GM06990 (cell line): ENCODE data around the gene LRBA.

Experiments used
- DNase-seq: peaks from one replicate; pipeline ENCODE4 v3.0.0-alpha.2; 2011; ENCODE audit not compliant: insufficient read length; ENCODE audit errors: extremely low read depth
- H3K27me3 ChIP-seq: replicated peaks from 2 replicates; pipeline ENCODE4 v1.6.0; 2011; ENCODE audit warnings: low read length; ENCODE audit not compliant: control insufficient read depth, insufficient read depth
- H3K36me3 ChIP-seq: 2 replicates; pipeline ENCODE4 v1.5.1; 2011; ENCODE audit warnings: low read length; ENCODE audit not compliant: control insufficient read depth, insufficient read depth
- H3K4me3 ChIP-seq: replicated peaks from 2 replicates; pipeline ENCODE4 v1.5.1; 2011; ENCODE audit warnings: low read depth, mild to moderate bottlenecking, control low read depth, low read length
- TF ChIP-seq, protein P1 (sequence below): IDR thresholded peaks from 2 replicates; pipeline ENCODE4 v1.5.1; 2011; ENCODE audit warnings: low read length, control low read depth, mild to moderate bottlenecking, inconsistent platforms; ENCODE audit not compliant: insufficient read depth, poor library complexity, severe bottlenecking

LRBA gene

DNA sequence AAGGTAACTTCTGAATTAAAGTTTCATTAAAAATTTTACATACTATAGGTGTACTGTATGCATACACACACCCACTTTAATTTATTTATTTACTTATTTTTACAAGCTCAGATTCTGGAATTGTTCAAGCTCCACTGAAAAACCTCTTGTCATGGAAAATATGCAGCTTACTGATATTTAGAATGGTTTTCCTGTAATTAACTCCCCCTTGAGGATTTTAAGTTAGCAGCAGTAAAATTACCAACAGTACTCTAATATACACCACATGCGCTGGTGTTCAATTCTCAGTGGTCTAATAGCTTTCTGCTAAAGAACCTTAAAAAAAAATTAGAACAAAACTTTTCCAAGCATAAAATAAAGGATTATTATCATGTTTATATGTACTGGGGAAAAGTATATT, 421.1 kb downstream of the LRBA start:
- Histone ChIP-seq H3K36me3 (no peaks in the 10 kb centered on the region; the same call in none of the 2 replicates), H3K4me3 (no peak overlapping the region), H3K27me3 (no peaks in the 10 kb centered on the region)
- no peak for DNase-seq
- TF ChIP-seq, protein P1, sequence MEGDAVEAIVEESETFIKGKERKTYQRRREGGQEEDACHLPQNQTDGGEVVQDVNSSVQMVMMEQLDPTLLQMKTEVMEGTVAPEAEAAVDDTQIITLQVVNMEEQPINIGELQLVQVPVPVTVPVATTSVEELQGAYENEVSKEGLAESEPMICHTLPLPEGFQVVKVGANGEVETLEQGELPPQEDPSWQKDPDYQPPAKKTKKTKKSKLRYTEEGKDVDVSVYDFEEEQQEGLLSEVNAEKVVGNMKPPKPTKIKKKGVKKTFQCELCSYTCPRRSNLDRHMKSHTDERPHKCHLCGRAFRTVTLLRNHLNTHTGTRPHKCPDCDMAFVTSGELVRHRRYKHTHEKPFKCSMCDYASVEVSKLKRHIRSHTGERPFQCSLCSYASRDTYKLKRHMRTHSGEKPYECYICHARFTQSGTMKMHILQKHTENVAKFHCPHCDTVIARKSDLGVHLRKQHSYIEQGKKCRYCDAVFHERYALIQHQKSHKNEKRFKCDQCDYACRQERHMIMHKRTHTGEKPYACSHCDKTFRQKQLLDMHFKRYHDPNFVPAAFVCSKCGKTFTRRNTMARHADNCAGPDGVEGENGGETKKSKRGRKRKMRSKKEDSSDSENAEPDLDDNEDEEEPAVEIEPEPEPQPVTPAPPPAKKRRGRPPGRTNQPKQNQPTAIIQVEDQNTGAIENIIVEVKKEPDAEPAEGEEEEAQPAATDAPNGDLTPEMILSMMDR, result no peak

DNA sequence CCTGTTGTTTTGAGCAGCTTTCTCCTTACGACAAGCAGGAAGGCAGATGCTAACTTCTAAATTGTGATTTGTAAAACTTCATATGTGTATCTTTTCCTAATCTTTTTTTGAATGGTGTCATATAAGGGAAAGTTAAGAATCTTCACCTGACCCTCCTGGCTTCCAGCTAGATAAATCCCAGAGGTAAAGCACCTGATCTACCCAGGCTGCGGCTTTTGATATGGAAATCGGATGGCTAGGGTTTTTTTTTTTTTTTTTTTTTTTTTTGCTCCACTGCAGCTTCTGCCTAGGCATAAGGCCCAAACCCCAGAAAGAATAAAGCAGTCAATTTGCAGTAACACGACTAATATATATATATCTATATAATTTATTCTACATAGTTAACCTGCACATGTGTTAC, 423.2 kb downstream of the LRBA start:
- TF ChIP-seq, protein P1, result no peak
- no peaks in the 10 kb centered on the region; the same call in 1 of the 2 replicates for H3K36me3 ChIP-seq
- H3K4me3 ChIP-seq, result no peak overlapping the region
- no peaks in the 10 kb centered on the region for H3K27me3 ChIP-seq
- no peak for DNase-seq

DNA sequence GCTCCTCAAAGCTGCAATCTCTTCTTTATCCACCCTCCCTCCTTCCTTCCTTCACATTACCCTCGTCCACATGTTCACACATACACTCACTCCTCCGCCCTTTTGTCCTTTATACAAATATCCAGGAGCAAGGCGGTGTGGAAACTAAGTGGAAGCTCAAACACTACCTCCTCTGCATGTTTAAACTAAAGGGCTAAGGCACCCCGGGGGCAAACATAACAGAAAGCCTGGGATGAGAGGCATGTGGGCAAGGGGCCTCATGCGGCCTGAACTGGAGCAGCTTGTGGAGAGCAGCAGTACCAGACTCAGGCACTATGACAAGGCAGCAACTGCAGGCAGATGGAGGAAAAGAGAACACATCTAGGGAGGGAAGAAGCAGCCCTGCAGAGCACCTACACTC, 423.7 kb downstream of the LRBA start:
- TF ChIP-seq, protein P1, result no peak
- no peaks in the 10 kb centered on the region; the same call in 1 of the 2 replicates for H3K36me3 ChIP-seq
- DNase-seq, result no peak
- H3K4me3 ChIP-seq, result no peak overlapping the region
- H3K27me3 ChIP-seq, result no peaks in the 10 kb centered on the region

DNA sequence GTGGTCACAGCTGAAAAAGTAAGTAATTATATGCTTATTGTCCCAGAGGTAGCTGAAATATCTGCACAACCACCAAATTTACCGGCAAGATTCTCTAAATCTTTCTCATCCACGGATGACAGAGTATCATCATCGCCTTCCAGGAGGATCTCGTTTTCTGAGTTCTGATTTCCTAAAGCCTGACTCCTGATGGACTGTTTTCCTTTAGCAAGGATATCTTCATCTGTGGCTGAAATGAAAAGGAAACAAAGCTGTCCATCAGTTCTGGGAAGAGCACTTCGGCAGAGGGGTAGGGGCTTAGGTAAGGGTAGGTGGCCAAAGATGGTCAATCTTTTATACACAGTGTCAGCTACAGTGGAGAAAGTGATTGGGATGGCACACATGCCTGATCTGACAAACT, 424.5 kb downstream of the LRBA start:
- no peak for DNase-seq
- TF ChIP-seq, protein P1, result no peak
- Histone ChIP-seq H3K36me3 (no peaks in the 10 kb centered on the region; the same call in 1 of the 2 replicates), H3K27me3 (no peaks in the 10 kb centered on the region), H3K4me3 (no peak overlapping the region)

DNA sequence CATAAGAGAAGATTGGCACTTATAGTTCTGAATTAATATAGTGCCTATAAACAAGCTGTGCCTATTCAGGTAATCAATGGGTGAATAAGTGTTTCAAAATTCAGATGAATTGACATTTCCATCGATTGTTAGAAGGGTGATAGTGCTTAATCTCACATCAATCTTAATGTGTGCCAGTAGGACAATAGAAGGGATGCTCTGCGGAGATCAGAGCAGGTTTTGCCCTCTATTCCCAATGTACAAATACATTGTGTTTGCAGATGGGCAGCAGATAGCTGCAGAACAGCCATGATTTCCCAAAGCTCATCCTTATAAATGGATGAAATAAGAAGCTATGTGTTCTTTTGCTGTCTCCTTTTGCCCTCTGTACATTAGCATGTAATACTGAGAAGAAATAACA, 425.9 kb downstream of the LRBA start:
- H3K36me3 ChIP-seq, result no peaks in the 10 kb centered on the region; the same call in 1 of the 2 replicates
- DNase-seq, result no peak
- TF ChIP-seq, protein P1, result no peak
- no peak overlapping the region for H3K4me3 ChIP-seq
- H3K27me3 ChIP-seq, result no peaks in the 10 kb centered on the region

DNA sequence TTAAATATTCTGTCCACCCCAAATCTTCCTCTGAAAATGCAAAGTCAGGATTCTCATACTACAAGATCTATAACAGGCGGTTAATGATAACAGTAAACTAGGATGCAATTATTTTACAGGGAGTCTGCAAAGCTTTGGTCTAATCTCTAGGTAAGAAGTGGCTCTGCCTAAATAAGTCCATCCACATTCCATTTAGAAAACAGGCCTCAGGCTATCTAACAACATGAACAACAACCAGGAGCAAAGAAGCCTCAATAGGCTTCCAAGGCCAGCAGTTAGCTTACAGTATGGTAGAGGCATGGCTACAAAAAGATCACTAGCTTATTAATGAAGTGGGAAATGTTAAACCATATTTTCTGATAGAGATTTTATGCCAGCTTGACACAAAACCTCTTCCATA, 426.8 kb downstream of the LRBA start:
- Histone ChIP-seq H3K27me3 (no peaks in the 10 kb centered on the region), H3K4me3 (no peak overlapping the region), H3K36me3 (peaks cover 5% of the 10 kb centered on the region)
- TF ChIP-seq, protein P1, result no peak
- DNase-seq, result no peak
